DND-41 (cell line): Measurements from ENCODE around the gene ERC2.

Source experiments
- EZH2 ChIP-seq: IDR thresholded peaks from 3 replicates; pipeline ENCODE4 v1.6.1; 2012; ENCODE audit warnings: borderline replicate concordance, low read depth, mild to moderate bottlenecking, moderate library complexity, low read length, inconsistent platforms; ENCODE audit not compliant: severe bottlenecking
- TF ChIP-seq, protein P1 (sequence below): IDR thresholded peaks from 2 replicates; pipeline ENCODE4 v1.5.1; 2012; ENCODE audit warnings: borderline replicate concordance, low read length, moderate library complexity, mild to moderate bottlenecking; ENCODE audit not compliant: poor library complexity, severe bottlenecking; ENCODE audit errors: extremely low read depth

DNA sequence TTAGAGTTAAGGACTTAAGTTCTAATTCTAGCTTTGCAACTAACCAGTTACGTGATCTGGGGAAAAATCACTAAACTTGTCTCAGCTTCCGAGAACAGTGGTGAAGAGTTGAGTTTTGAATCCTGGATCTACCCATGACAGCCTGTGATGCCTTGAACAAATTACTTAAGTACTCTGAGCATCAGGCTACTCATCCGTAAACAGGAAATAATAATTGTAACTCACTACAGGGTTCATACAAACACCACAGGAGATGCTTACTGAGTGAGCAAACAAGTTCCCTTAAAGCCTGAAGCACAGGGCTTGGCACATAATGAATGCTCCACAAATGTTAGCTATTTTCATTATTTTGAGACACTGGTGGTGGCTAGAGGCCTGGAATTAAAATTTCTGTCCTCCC is 158.8 kb downstream of the ERC2 start:
- TF ChIP-seq, protein P1, sequence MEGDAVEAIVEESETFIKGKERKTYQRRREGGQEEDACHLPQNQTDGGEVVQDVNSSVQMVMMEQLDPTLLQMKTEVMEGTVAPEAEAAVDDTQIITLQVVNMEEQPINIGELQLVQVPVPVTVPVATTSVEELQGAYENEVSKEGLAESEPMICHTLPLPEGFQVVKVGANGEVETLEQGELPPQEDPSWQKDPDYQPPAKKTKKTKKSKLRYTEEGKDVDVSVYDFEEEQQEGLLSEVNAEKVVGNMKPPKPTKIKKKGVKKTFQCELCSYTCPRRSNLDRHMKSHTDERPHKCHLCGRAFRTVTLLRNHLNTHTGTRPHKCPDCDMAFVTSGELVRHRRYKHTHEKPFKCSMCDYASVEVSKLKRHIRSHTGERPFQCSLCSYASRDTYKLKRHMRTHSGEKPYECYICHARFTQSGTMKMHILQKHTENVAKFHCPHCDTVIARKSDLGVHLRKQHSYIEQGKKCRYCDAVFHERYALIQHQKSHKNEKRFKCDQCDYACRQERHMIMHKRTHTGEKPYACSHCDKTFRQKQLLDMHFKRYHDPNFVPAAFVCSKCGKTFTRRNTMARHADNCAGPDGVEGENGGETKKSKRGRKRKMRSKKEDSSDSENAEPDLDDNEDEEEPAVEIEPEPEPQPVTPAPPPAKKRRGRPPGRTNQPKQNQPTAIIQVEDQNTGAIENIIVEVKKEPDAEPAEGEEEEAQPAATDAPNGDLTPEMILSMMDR: no peak
- TF ChIP-seq EZH2: no peak
